KOPT-K1 (cell line): ENCODE measurements around the gene PTCH2.
"Not testable (repeated sequence)": the region's sequence is repeated elsewhere in the genome, so short reads cannot be mapped to it uniquely, and the experiment has no call there.

Experiments used
- H3K27ac ChIP-seq: fragments of 200-600 bp; sonication (generic); 2 replicates; pipeline ENCODE4 v1.5.1; 2016; ENCODE audit warnings: antibody characterized with exemption, mild to moderate bottlenecking, low read depth, low read length; ENCODE audit not compliant: poor library complexity, severe bottlenecking
- H3K36me3 ChIP-seq: fragments of 200-600 bp; sonication (generic); 2 replicates; pipeline ENCODE4 v1.5.1; 2017; ENCODE audit warnings: antibody characterized with exemption, mild to moderate bottlenecking, low read length, moderate library complexity; ENCODE audit not compliant: insufficient read depth
- H3K9me3 ChIP-seq: fragments of 200-600 bp; sonication (generic); 2 replicates; pipeline ENCODE4 v1.5.1; 2017; ENCODE audit warnings: antibody characterized with exemption, low read length, mild to moderate bottlenecking; ENCODE audit not compliant: insufficient read depth, poor library complexity, severe bottlenecking

PTCH2 gene

DNA sequence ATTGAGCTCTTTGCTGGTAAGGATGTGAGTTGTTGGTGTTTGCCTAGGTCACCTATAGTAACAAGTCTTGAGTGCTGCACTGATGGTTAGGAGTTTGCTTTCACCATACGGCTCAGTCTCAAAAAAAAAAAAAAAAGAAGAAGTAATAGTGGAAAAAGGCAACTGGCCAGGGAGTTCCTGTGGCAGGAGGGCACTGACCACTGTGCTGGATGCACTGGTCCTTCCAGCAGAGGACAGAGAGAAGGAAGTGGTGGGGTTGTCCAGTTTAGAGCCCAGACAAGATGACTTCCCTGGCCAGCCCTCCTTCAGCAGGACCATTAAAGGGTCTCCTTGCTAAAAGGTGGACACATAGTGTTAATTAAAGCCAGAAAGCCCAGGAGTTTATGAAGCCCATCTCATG is 11.9 kb upstream of the PTCH2 start:
- peaks cover 46% of the 10 kb centered on the region; the same call in 1 of the 2 replicates for H3K36me3 ChIP-seq
- no peaks in the 10 kb centered on the region for H3K9me3 ChIP-seq

DNA sequence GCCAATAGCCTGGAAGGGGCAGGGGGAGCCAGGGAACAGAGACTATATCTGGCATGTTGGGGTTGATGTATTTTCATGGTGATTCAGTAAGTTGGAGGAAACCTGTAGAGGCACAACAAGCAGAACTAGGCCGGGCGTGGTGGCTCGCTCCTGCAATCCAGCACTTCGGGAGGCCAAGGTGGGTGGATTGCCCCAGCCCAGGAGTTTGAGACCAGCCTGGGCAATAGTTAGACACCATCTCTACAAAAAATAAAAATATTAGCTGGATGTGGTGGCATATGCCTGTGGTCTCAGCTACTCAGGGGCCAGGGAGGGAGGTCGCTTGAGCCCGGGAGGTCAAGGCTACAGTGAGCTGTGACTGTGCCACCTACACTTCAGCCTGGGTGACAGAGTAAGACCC is 10.1 kb upstream of the PTCH2 start:
- H3K36me3 ChIP-seq, result peaks cover 46% of the 10 kb centered on the region; the same call in 1 of the 2 replicates

More for the DNA sequence above, 11.9 kb upstream of the PTCH2 start:
- H3K27ac ChIP-seq, result no peak overlapping the region

DNA sequence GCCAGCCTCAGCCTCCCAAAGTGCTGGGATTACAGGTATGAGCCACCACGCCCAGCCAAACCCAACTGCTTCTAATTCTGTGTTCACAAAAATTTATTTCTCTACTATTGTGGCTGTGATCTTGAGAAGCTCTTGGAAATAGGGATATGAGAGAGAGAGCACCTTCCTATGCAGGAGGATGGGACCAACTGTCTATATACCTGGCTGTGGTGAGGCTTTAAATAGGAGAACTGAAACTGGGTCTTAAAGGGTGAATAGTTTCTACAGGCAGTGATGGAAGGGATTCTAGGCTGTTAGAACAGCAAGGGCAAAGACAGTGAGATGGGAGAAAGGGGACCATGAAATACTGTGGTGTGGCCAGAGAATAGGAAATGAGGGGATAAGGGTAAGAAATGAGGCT is 8.3 kb upstream of the PTCH2 start:
- Histone ChIP-seq H3K36me3 (peaks cover 32% of the 10 kb centered on the region; the same call in 1 of the 2 replicates), H3K9me3 (no peaks in the 10 kb centered on the region), H3K27ac (no peak overlapping the region)

More for the DNA sequence above, 10.1 kb upstream of the PTCH2 start:
- H3K9me3 ChIP-seq, result no peaks in the 10 kb centered on the region
- H3K27ac ChIP-seq, result no peak overlapping the region

DNA sequence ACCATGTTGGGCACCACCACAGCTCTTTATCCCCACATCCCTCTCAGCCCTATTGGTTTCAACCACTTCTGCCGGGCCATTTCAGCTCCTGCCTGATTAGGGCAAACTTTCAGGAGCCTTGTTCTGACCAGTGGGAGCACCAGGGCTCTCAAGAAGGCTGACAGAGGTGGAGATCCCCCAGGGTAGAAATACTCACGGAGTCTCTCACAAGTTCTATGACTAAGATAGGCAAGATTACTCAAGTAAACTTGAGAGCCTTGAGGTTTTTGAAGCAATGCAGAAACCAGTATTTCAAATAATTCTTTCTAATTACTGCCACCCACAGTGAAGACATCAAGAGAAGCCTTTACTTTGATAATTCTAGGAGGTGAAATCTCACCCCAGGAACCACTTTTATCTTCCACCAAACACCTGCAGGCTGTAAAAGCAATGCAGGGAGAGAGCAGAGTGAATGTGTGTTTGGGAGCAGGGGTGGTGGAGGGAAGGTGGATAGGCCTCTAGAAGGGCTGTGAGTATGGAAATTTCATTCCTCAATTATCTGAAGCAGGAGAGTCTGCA is 6.6 kb upstream of the PTCH2 start:
- H3K9me3 ChIP-seq, result no peaks in the 10 kb centered on the region
- H3K36me3 ChIP-seq, result peaks cover 21% of the 10 kb centered on the region; the same call in 1 of the 2 replicates
- H3K27ac ChIP-seq, result peak overlapping the region; percentile 41

DNA sequence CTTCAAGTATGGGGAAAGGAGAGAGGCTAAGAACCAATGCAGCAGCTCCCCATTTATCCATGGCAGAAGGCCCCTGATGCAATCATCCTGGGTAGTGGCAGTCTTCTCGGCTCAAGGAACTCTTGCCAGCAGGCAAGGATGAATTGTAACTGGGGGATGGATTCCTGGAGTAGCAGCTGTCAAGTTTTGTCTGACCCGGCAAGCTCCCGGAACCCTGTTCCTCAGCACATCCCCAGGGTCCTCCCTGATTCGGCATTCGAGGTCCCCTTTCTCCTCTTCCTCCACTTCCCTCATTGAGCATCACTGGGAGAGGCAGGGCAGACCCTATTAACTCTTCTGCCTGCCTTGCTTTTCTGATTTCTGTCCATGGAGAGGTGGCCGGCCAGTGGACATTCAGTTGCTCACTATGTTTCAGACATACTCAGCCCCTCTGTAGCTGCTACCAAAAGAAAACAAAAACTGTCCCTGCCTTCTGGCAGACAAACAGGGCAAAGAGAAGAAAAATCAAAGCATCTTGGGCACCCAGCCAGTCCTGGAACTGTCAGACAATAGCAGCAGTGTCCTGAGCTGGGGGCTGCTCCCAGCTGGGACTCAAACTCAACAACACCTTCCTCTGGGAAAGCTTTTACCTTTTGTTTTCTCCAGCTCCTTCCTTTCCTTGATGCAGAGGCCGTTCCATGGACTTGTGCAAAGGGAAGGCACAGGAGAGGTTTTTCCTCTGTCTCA is 5.6 kb upstream of the PTCH2 start:
- H3K36me3 ChIP-seq, result peaks cover 20% of the 10 kb centered on the region; the same call in 1 of the 2 replicates
- peak overlapping the region; percentile 41 for H3K27ac ChIP-seq
- no peaks in the 10 kb centered on the region for H3K9me3 ChIP-seq

DNA sequence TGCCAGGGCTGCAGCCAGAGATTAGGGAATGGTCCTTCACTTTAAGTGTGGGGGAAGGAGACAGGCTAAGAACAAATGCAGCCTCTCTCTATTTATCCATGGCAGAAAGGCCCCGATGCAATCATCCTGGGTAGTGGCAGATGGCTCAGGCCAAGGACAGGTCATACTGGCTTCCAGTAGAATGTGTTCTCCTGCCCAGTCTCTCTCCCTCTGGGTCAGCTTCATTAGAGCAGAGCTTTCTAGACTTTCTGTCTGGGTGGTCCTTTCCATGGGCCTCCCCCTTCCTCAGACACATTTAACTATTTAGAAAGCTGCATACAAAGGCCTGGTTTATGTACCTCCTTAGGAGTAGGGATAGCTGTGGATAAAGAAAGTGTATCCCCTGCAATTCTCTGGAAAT is 4.8 kb upstream of the PTCH2 start:
- H3K36me3 ChIP-seq, result peaks cover 16% of the 10 kb centered on the region; the same call in 1 of the 2 replicates
- H3K27ac ChIP-seq, result no peak overlapping the region
- no peaks in the 10 kb centered on the region for H3K9me3 ChIP-seq

DNA sequence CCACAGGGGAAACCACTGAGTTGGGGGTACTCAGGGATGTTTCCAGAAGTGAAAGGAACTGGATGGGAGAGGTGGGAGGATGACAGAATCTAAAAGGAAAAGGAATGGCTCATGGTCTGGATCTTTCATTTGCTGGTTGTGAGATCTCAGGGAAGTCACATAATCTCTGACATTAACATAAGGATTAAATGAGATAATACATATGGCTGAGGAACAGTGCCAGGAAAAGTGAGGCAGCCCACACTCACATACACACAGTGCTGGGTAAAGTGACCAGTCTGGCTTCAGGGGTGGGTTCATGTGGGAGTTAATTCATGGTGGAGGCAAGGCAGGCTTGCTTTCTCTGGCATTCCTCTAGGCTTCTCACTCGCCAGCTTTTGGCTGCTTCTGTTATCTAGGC is 3.9 kb upstream of the PTCH2 start:
- Histone ChIP-seq H3K27ac (no peak overlapping the region), H3K9me3 (no peaks in the 10 kb centered on the region), H3K36me3 (peaks cover 7% of the 10 kb centered on the region; the same call in 1 of the 2 replicates)

DNA sequence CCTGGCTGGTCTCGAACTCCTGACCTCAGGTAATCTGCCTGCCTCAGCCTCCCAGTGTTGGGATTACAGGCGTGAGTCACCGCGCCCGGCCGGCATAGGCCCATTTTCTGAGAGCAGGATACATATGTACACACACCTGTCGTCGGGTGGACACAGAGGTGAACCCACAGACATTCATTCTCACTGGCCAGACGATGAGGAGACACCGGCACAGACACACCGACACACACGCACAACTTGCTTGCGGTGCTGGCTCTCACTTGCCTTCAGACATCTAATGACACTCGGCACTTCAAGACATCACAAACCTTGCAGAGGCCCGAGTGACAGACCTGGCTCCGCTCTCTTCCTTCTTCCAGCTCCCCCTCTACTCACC is 579 bp downstream of the PTCH2 start:
- Histone ChIP-seq H3K27ac (no peak overlapping the region), H3K9me3 (no peaks in the 10 kb centered on the region), H3K36me3 (no peaks in the 10 kb centered on the region)

DNA sequence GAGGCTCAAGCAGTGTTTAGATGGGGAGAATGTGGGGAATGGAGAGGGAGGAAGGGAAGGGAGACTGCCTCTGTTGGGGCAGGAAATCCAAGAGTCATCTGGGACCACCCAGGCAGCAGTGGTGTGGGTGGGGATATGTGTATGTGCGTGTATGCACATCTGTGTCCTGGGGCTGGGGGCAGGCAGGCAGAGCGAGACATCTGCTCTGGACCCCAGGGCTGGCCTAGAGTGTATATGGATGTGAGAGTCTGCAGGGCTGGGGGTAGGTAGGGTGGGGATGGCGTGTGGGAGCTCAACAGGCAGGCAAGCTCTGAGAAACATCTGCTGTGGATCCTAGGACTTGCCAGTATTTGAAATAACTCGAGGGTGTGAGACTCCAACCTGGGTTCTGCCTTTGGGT is 3.5 kb downstream of the PTCH2 start:
- Histone ChIP-seq H3K27ac (no peak overlapping the region), H3K36me3 (no peaks in the 10 kb centered on the region)

DNA sequence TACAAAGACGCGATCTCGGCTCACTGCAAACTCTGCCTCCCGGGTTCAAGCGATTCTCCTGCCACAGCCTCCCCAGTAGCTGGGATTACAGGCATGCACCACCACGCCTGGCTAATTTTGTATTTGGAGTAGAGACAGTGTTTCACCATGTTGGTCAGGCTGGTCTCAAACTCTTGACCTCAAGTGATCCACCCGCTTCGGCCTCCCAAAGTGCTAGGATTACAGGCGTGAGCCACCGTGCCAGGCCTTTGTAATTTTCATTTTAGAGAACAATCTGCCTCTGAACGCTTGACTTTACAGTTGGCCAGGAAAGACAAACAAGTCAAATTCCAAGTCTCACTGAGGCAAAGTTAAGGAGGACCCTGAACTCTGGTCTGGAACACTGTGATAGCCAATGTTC is 4.8 kb downstream of the PTCH2 start:
- H3K27ac ChIP-seq, H3K9me3 ChIP-seq, H3K36me3 ChIP-seq: not testable (repeated sequence)

More for the DNA sequence above, 3.5 kb downstream of the PTCH2 start:
- H3K9me3 ChIP-seq, result no peaks in the 10 kb centered on the region

DNA sequence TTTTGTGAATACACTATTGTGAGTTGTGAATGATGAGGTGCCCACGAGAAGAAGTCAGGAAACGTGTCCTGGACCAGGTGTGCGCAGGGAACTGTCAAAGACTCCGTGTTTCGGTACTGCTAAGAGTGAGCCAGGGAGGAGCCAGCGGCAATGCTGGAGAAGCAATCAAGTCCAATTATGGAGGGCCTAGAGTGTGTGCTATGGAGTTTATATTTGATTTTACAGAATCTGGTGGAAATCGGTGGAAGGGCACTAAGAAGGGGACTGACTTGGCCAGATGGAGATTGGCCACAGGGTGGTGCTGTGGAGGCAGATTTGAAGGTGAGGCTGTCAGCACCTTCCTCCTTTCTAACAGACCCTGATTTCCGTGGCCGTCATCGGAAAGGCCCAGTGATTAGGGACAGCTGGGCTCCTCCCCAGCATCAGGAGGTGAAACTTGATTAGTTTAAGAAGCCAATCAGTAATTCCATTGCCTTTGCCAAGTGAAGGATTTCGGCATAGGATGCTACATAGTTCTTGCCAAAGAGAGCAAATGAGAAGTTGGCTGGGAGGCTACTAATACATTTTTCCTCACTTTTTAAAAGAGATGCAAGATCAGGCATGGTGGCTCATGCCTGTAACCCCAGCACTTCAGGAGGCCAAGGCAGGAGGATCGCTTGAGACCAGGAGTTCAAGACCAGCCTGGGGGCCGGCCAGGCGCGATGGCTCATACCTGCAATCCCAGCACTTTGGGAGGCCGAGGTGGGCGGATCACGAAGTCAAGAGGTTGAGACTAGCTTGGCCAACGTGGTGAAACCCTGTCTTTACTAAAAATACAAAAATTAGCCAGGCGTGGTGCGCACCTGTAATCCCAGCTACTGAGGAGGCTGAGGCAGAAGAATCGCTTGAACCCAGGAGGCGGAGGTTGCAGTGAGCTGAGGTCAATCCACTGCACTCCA is 7.0 kb downstream of the PTCH2 start:
- Histone ChIP-seq H3K36me3 (no peaks in the 10 kb centered on the region), H3K27ac (no peak overlapping the region), H3K9me3 (no peaks in the 10 kb centered on the region)

DNA sequence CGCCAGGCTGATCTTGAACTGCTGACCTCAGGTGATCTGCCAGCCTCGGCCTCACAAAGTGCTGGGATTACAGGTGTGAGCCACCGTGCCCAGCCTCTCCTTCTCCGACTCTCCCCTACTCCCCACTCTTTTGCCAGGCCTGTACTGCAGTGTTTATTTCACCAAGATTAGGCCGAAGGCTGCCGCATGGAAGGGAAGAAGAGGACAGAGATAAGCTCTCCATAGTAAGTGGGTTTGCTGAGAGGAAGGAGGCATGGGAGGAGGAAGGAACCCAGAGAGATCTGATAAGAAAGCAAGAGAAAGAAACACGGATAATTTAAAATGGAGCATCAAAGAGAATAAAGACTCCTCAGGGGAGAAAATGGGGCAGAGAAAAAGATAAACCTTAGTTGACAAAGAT is 8.7 kb downstream of the PTCH2 start:
- Histone ChIP-seq H3K9me3 (no peaks in the 10 kb centered on the region), H3K36me3 (no peaks in the 10 kb centered on the region), H3K27ac (no peak overlapping the region)

DNA sequence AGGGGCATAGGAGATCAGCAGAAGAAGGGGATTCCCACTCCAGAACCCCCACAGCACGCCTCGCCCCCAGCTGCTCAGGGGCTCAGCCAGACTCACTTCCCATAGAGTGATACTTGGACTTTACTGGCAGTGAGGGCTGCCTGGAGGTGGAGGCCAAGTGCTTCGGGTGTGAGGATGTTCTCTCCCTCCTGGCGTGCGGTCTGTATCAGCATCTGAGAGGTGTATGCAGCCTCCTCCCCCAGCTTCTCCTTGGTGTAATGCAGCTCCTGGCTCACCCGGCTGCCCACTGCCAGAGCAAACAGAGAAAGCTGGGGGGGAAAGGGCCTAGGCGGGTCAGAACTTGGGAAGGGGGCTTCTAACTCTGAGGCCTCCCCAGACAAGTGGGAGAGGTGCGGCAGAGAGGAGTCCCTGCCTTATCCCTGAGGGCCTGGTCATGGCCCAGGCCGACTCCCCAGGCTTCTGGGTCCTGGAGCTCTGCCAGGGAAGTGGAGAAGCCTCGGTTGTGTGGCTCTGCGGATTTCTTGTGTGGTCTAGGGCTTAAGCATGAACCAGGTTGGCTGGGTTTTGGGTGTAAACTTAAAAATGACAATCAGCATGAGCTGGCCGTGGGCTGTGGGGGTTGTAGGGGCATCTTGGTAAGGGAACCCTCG is 10.9 kb downstream of the PTCH2 start:
- Histone ChIP-seq H3K36me3 (no peaks in the 10 kb centered on the region), H3K27ac (no peak overlapping the region), H3K9me3 (no peaks in the 10 kb centered on the region)

DNA sequence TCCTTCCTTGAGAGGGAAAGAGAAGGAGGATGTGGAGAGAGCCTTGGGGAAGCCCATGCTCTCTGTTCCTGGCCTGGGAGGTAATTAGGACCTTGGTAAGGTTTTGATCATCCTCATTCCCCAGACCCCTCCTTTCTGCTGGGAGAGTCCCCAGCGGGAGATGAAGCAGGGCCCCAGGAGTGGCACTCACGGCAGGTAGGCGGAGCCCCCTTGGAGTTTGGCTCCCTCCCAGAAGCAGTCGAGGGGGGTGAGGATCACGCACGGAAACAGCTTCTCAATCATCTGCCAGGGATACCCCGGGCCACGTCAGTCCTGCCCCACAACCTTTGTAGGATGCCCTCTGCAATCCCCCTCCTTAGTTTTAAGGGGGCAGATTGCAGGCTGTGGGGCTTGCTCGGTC is 11.5 kb downstream of the PTCH2 start:
- H3K9me3 ChIP-seq, result no peaks in the 10 kb centered on the region
- H3K27ac ChIP-seq, result no peak overlapping the region
- no peaks in the 10 kb centered on the region for H3K36me3 ChIP-seq

DNA sequence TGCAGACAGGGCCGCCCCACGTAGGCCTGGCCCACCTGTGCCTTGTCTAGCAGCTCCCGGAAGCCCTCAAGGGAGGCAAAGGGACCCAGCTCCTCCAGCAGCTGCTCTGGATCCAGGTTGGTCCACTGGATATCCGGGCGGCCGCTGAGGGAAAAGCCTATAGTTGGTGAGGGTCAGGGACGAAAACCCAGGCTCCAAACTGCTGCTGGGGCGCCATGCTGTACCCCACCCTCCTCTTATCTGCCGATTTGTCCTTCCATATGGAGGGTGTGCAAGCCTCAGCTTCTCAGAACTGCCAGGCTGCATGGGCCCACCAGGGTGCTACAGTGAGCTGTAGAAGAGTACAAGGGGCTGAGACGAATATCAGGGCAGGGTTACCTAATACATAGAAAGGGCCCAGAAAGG is 12.2 kb downstream of the PTCH2 start:
- no peaks in the 10 kb centered on the region for H3K36me3 ChIP-seq
- H3K27ac ChIP-seq, result no peak overlapping the region
- no peaks in the 10 kb centered on the region for H3K9me3 ChIP-seq
